GM12878 (cell line): ENCODE data around the gene TRABD.

Experiments
- BHLHE40 ChIP-seq, 2 experiments: fragments of 450-650 bp in 1 of 2; IDR thresholded peaks; 2 replicates each; pipeline ENCODE4 v1.6.1; 2011 to 2017; ENCODE audit warnings: low read depth in 2 of 2, borderline replicate concordance in 1 of 2, improper control_type of control experiment in 1 of 2, low read length in 1 of 2, mild to moderate bottlenecking in 1 of 2
- CREM ChIP-seq: IDR thresholded peaks from 2 replicates; pipeline ENCODE4 v1.6.1; 2014; ENCODE audit warnings: antibody characterized with exemption, low read depth
- EP300 ChIP-seq, 2 experiments: fragments of 150-350 bp in 1 of 2; IDR thresholded peaks; 2 replicates each; pipeline ENCODE4 v1.6.1; 2011 to 2012; ENCODE audit warnings: low read depth in 2 of 2, low read length in 2 of 2, borderline replicate concordance in 1 of 2, improper control_type of control experiment in 1 of 2, inconsistent platforms in 1 of 2; ENCODE audit not compliant: control insufficient read depth in 1 of 2
- EZH2 ChIP-seq: IDR thresholded peaks from 2 replicates; pipeline ENCODE4 v1.6.1; 2012; ENCODE audit warnings: low read depth, mild to moderate bottlenecking, control low read depth, inconsistent platforms, low read length, borderline replicate concordance; ENCODE audit not compliant: control insufficient read depth
- JUND ChIP-seq: IDR thresholded peaks from 2 replicates; pipeline ENCODE4 v1.6.1; 2012; ENCODE audit warnings: low read depth, mild to moderate bottlenecking, low read length, improper control_type of control experiment, moderate library complexity
- MEF2A ChIP-seq: IDR thresholded peaks from 2 replicates; pipeline ENCODE4 v1.6.1; 2011; ENCODE audit warnings: low read depth, mild to moderate bottlenecking, low read length, moderate library complexity; ENCODE audit not compliant: insufficient read depth
- NBN ChIP-seq: fragments of 450-650 bp; IDR thresholded peaks from 2 replicates; pipeline ENCODE4 v1.6.1; 2016
- PAX5 ChIP-seq: IDR thresholded peaks from 2 replicates; pipeline ENCODE4 v1.6.1; 2011; ENCODE audit warnings: low read depth, low read length, borderline replicate concordance
- RELA ChIP-seq: fragments of 450-650 bp; IDR thresholded peaks from 2 replicates; pipeline ENCODE4 v1.8.0; 2014; ENCODE audit warnings: borderline replicate concordance; ENCODE audit not compliant: partially characterized antibody
- SMAD5 ChIP-seq: IDR thresholded peaks from 2 replicates; pipeline ENCODE4 v1.6.1; 2016; ENCODE audit warnings: antibody characterized with exemption, low read depth
- TF ChIP-seq, protein P1 (sequence below), 3 experiments: IDR thresholded peaks in 2 of 3; conservative IDR thresholded peaks in 1 of 3; 2 replicates each; pipeline ENCODE4 v1.5.1; 2011; ENCODE audit warnings: low read depth in 3 of 3, low read length in 3 of 3, mild to moderate bottlenecking in 3 of 3, control low read depth in 2 of 3, moderate library complexity in 2 of 3, inconsistent platforms in 1 of 3, mixed read lengths in 1 of 3; ENCODE audit not compliant: control insufficient read depth in 2 of 3, insufficient read depth in 1 of 3; ENCODE audit errors: extremely low read depth in 1 of 3
- TF ChIP-seq, protein P2 (sequence below): IDR thresholded peaks from 2 replicates; pipeline ENCODE4 v1.6.1; 2011; ENCODE audit warnings: low read depth, low read length, improper control_type of control experiment, borderline replicate concordance
- TF ChIP-seq, protein P3 (sequence below): fragments of 450-650 bp; IDR thresholded peaks from 2 replicates; pipeline ENCODE4 v1.6.1; 2017; ENCODE audit warnings: mild to moderate bottlenecking

DNA sequence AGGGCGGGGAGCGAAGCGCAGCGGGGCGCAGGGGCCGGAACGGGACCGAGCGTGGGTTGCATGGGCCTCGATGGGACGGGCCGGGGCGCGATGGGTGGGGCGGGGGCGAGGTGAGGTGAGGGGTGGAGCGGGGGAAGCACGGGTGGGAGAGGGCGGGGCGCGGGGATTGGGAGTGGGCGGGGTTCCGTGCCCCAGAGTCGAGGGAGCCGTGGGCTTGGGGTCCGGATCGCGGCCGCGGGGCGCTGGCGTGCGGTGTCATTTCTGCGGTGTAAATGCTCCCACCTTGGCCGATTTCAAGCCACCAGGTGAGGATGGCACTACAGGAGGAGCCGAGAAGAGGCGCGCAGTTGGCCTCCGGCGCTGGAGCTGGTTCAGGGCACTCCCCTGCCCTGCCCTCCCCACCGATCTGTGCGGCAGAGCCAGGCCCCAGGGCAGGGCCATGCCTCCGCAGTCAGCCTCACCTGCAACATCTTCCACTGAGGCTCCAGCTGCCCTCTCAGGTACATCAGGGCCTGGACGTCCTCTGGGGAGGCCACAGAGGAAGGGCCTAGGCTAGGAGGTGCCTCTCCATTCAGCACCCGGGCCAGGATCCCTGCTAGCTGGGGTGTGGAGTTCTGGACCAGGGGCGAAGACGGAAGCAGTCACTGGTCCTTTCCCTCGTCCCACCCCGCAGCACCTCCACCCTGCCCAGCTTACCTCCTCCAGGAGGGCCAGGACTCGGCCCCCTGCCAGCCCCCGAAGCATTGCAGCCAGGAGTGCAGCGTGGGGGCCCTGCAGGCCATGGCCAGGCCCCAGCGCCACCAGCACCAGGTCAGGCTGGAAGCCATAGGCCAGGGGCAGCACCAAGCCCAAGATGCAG, 59.7 kb downstream of the TRABD start:
- TF ChIP-seq NBN (no peak), RELA (no peak), EP300 (IDR thresholded peaks at IDR 0.05; ENCODE audit: borderline replicate concordance in 1 of 2, control insufficient read depth in 1 of 2, low read depth in 2 of 2, low read length in 2 of 2) (no peak), BHLHE40 (IDR thresholded peaks at IDR 0.05; ENCODE audit: borderline replicate concordance in 1 of 2, low read depth in 2 of 2, low read length in 1 of 2) (no peak), EZH2 (no peak), SMAD5 (no peak), MEF2A (no peak), JUND (no peak), CREM (no peak), PAX5 (no peak)
- TF ChIP-seq, protein P1, sequence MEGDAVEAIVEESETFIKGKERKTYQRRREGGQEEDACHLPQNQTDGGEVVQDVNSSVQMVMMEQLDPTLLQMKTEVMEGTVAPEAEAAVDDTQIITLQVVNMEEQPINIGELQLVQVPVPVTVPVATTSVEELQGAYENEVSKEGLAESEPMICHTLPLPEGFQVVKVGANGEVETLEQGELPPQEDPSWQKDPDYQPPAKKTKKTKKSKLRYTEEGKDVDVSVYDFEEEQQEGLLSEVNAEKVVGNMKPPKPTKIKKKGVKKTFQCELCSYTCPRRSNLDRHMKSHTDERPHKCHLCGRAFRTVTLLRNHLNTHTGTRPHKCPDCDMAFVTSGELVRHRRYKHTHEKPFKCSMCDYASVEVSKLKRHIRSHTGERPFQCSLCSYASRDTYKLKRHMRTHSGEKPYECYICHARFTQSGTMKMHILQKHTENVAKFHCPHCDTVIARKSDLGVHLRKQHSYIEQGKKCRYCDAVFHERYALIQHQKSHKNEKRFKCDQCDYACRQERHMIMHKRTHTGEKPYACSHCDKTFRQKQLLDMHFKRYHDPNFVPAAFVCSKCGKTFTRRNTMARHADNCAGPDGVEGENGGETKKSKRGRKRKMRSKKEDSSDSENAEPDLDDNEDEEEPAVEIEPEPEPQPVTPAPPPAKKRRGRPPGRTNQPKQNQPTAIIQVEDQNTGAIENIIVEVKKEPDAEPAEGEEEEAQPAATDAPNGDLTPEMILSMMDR (IDR thresholded peaks at IDR 0.05 in 2 of 3, conservative IDR thresholded peaks at IDR 0.05 in 1 of 3; ENCODE audit: control insufficient read depth in 2 of 3, extremely low read depth in 1 of 3, insufficient read depth in 1 of 3, low read depth in 3 of 3, low read length in 3 of 3): no peak
- TF ChIP-seq, protein P2, sequence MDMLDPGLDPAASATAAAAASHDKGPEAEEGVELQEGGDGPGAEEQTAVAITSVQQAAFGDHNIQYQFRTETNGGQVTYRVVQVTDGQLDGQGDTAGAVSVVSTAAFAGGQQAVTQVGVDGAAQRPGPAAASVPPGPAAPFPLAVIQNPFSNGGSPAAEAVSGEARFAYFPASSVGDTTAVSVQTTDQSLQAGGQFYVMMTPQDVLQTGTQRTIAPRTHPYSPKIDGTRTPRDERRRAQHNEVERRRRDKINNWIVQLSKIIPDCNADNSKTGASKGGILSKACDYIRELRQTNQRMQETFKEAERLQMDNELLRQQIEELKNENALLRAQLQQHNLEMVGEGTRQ: no peak
- TF ChIP-seq, protein P3, sequence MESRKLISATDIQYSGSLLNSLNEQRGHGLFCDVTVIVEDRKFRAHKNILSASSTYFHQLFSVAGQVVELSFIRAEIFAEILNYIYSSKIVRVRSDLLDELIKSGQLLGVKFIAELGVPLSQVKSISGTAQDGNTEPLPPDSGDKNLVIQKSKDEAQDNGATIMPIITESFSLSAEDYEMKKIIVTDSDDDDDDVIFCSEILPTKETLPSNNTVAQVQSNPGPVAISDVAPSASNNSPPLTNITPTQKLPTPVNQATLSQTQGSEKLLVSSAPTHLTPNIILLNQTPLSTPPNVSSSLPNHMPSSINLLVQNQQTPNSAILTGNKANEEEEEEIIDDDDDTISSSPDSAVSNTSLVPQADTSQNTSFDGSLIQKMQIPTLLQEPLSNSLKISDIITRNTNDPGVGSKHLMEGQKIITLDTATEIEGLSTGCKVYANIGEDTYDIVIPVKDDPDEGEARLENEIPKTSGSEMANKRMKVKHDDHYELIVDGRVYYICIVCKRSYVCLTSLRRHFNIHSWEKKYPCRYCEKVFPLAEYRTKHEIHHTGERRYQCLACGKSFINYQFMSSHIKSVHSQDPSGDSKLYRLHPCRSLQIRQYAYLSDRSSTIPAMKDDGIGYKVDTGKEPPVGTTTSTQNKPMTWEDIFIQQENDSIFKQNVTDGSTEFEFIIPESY: no peak
